Measurements from ENCODE around the gene PRPS2. TPM values are rescaled to one million over a fixed set of nuclear protein-coding genes. Genes with fewer than 3 reads are reported as not detected.

Gene PRPS2
- total RNA-seq, 1 donor from 2014 or later, result 46.2 TPM

- DNase-seq (ENCODE audit: low spot score in 2 of 2), result no peak
- TF ChIP-seq CTCF (IDR thresholded peaks at IDR 0.05), result peak; percentile 18 to 47 (median 33)
Measured at GRCh38 chrX:12814420-12814819, 23.2 kb downstream of the PRPS2 start.

GRCh38 chrX:12817528-12817927 lies 26.3 kb downstream of the PRPS2 start:
- DNase-seq (ENCODE audit: low spot score in 2 of 2), result no peak
- no peaks in the 10 kb centered on the region for H3K9me3 ChIP-seq
- peaks cover 0 to 7% of the 10 kb centered on the region in 2 donors for H3K36me3 ChIP-seq
- H3K27me3 ChIP-seq, result no peaks in the 10 kb centered on the region
- TF ChIP-seq CTCF (IDR thresholded peaks at IDR 0.05), result no peak
- H3K4me3 ChIP-seq, result no peak overlapping the region
- no peak overlapping the region for H3K27ac ChIP-seq
- intact Hi-C loops (cut with DNase I), result loop anchor here (10.0 kb wide), 1 partner anchor 827 kb away; no protein-coding TSS in a partner anchor
- no peaks in the 10 kb centered on the region for H3K4me1 ChIP-seq

More at GRCh38 chrX:12814420-12814819, 23.2 kb downstream of the PRPS2 start:
- H3K36me3 ChIP-seq, result no peaks in the 10 kb centered on the region
- H3K27ac ChIP-seq, result no peak overlapping the region
- H3K27me3 ChIP-seq, result no peaks in the 10 kb centered on the region
- intact Hi-C loops (cut with DNase I), result loop anchor here (10.0 kb wide), 1 partner anchor 830 kb away; no protein-coding TSS in a partner anchor
- H3K9me3 ChIP-seq, result no peaks in the 10 kb centered on the region
- no peaks in the 10 kb centered on the region for H3K4me1 ChIP-seq
- no peak overlapping the region for H3K4me3 ChIP-seq

- no peak for DNase-seq (ENCODE audit: low spot score in 2 of 2)
- Histone ChIP-seq H3K27ac (no peak overlapping the region), H3K4me3 (no peak overlapping the region), H3K4me1 (no peaks in the 10 kb centered on the region), H3K9me3 (no peaks in the 10 kb centered on the region), H3K36me3 (peaks cover 0 to 7% of the 10 kb centered on the region in 2 donors), H3K27me3 (no peaks in the 10 kb centered on the region)
- intact Hi-C loops (cut with DNase I), result loop anchor here (10.0 kb wide), 1 partner anchor 826 kb away; no protein-coding TSS in a partner anchor
- TF ChIP-seq CTCF (IDR thresholded peaks at IDR 0.05), result no peak
Measured at GRCh38 chrX:12819222-12819621, 28.0 kb downstream of the PRPS2 start.

GRCh38 chrX:12820737-12821136 lies 29.5 kb downstream of the PRPS2 start:
- Histone ChIP-seq H3K4me3 (no peak overlapping the region), H3K27me3 (no peaks in the 10 kb centered on the region), H3K27ac (no peak overlapping the region), H3K9me3 (no peaks in the 10 kb centered on the region), H3K36me3 (peaks cover 0 to 7% of the 10 kb centered on the region in 2 donors), H3K4me1 (no peaks in the 10 kb centered on the region)
- intact Hi-C loops (cut with DNase I), result no loop called here
- DNase-seq (ENCODE audit: low spot score in 2 of 2), result no peak
- TF ChIP-seq CTCF (IDR thresholded peaks at IDR 0.05), result no peak

- peaks cover 0 to 7% of the 10 kb centered on the region in 2 donors for H3K36me3 ChIP-seq
- H3K27ac ChIP-seq, result no peak overlapping the region
- no peaks in the 10 kb centered on the region for H3K27me3 ChIP-seq
- no peak for DNase-seq (ENCODE audit: low spot score in 2 of 2)
- H3K9me3 ChIP-seq, result no peaks in the 10 kb centered on the region
- no peak for TF ChIP-seq CTCF (IDR thresholded peaks at IDR 0.05)
- intact Hi-C loops (cut with DNase I), result no loop called here
- H3K4me1 ChIP-seq, result no peaks in the 10 kb centered on the region
- no peak overlapping the region for H3K4me3 ChIP-seq
Measured at GRCh38 chrX:12824944-12825343, 33.7 kb downstream of the PRPS2 start.

- intact Hi-C loops (cut with DNase I), result no loop called here
- H3K4me3 ChIP-seq, result no peak overlapping the region
- no peaks in the 10 kb centered on the region for H3K9me3 ChIP-seq
- no peaks in the 10 kb centered on the region for H3K4me1 ChIP-seq
- no peak overlapping the region for H3K27ac ChIP-seq
- peaks cover 0 to 3% of the 10 kb centered on the region in 2 donors for H3K36me3 ChIP-seq
- DNase-seq (ENCODE audit: low spot score in 2 of 2), result no peak
- no peak for TF ChIP-seq CTCF (IDR thresholded peaks at IDR 0.05)
- no peaks in the 10 kb centered on the region for H3K27me3 ChIP-seq
Measured at GRCh38 chrX:12825801-12826200, 34.6 kb downstream of the PRPS2 start.

Data from ascending aorta (tissue), 2 donors.